GM12878 (cell line): Measurements from ENCODE around the gene TBC1D32. TPM values are rescaled to one million over a fixed set of nuclear protein-coding genes. Genes with fewer than 3 reads are reported as not detected.

Experiments
- ATAC-seq: fragments of 200-7000 bp; cut with Tn5 transposase; 3 replicates; pipeline ENCODE4 v1.9.1; 2020; ENCODE audit warnings: mild to moderate bottlenecking, moderate library complexity
- BruUV-seq: library from RNA; stranded (reverse); fragments of 400-500 nt; replicated peaks from 2 replicates; lab custom pipeline; 2021; lab: Mats Ljungman, UMichigan
- CTCF ChIA-PET: fragments of 300-600 bp; sonication (Branson Sonifier 250); formaldehyde crosslinking; extraction: SDS; loops from one replicate; lab custom pipeline; 2021; ENCODE audit warnings: inconsistent platforms; lab: Yijun Ruan, JAX
- POLR2A ChIA-PET: fragments of 350-600 bp; formaldehyde crosslinking; extraction: SDS; loops from one replicate; lab custom pipeline; 2021; ENCODE audit warnings: inconsistent platforms; lab: Charles Lee
- RAD21 ChIA-PET: fragments of 300-600 bp; sonication (Branson Sonifier 250); formaldehyde crosslinking; loops from one replicate; lab custom pipeline; 2023; ENCODE audit warnings: antibody characterized with exemption; ENCODE audit not compliant: unreplicated experiment; lab: Charles Lee
- SMC1A ChIA-PET: fragments of 300-600 bp; sonication (Branson Sonifier 250); formaldehyde crosslinking; loops from one replicate; lab custom pipeline; 2023; ENCODE audit not compliant: unreplicated experiment, uncharacterized antibody; lab: Charles Lee
- DNase-seq: peaks from one replicate; pipeline ENCODE4 v3.0.0-alpha.2; 2011; ENCODE audit warnings: low read depth, low spot score
- FAIRE-seq: peaks from 3 replicates; lab custom pipeline; 2011; peaks lifted over from hg19 to GRCh38; lab: Jason Lieb, UNC
- H2AFZ ChIP-seq: 2 replicates; pipeline ENCODE4 v1.6.0; 2011; ENCODE audit warnings: low read depth, low read length, control low read depth; ENCODE audit not compliant: control insufficient read depth
- H3K27ac ChIP-seq: 2 replicates; pipeline ENCODE4 v1.5.1; 2011; ENCODE audit warnings: control low read depth; ENCODE audit not compliant: control insufficient read depth, insufficient read depth
- H3K27me3 ChIP-seq, 2 experiments: replicated peaks in 1 of 2; 2 replicates each; pipeline versions ENCODE4 v1.6.0 to v1.6.1; 2011; ENCODE audit warnings: low read length in 1 of 2; ENCODE audit not compliant: control insufficient read depth in 2 of 2, insufficient read depth in 2 of 2
- H3K36me3 ChIP-seq, 2 experiments: 2 replicates each; pipeline ENCODE4 v1.5.1; 2011; ENCODE audit warnings: low read length in 1 of 2; ENCODE audit not compliant: control insufficient read depth in 2 of 2, insufficient read depth in 2 of 2
- H3K4me1 ChIP-seq: 2 replicates; pipeline ENCODE4 v1.6.1; 2011; ENCODE audit warnings: mild to moderate bottlenecking, low read length, moderate library complexity, mixed read lengths; ENCODE audit not compliant: control insufficient read depth, insufficient read depth
- H3K4me2 ChIP-seq: 2 replicates; pipeline ENCODE4 v1.6.0; 2011; ENCODE audit warnings: control low read depth; ENCODE audit not compliant: control insufficient read depth, insufficient read depth
- H3K4me3 ChIP-seq: fragments of 200-600 bp; sonication (generic); 2 replicates; pipeline ENCODE4 v1.5.1; 2016
- H3K79me2 ChIP-seq: 2 replicates; pipeline ENCODE4 v1.6.0; 2011; ENCODE audit warnings: low read length; ENCODE audit not compliant: control insufficient read depth, insufficient read depth
- H3K9ac ChIP-seq: 2 replicates; pipeline ENCODE4 v1.8.0; 2011; ENCODE audit warnings: low read length, control low read depth, mixed read lengths; ENCODE audit not compliant: control insufficient read depth, insufficient read depth
- H3K9me3 ChIP-seq: replicated peaks from 3 replicates; pipeline ENCODE4 v1.5.1; 2011; ENCODE audit warnings: mild to moderate bottlenecking, low read length; ENCODE audit not compliant: control insufficient read depth, insufficient read depth
- H4K20me1 ChIP-seq: 2 replicates; pipeline ENCODE4 v1.6.0; 2011; ENCODE audit not compliant: control insufficient read depth, insufficient read depth
- SIN3A ChIP-seq: IDR thresholded peaks from 2 replicates; pipeline ENCODE4 v1.6.1; 2012; ENCODE audit warnings: low read depth, low read length, improper control_type of control experiment
- SP1 ChIP-seq: IDR thresholded peaks from one replicate; pipeline ENCODE4 v1.6.1; 2011; ENCODE audit warnings: low read depth, low read length
- ZNF217 ChIP-seq: fragments of 450-650 bp; IDR thresholded peaks from 2 replicates; pipeline ENCODE4 v1.6.1; 2017; ENCODE audit warnings: antibody characterized with exemption, mild to moderate bottlenecking
- ZZZ3 ChIP-seq: IDR thresholded peaks from 2 replicates; pipeline ENCODE4 v1.6.1; 2011; ENCODE audit warnings: low read depth; ENCODE audit not compliant: control insufficient read depth, insufficient read length
- WGBS: methylation state at CpG from one replicate; pipeline ENCODE4 v1.1.6; 2016; ENCODE audit warnings: low lambda C conversion rate; ENCODE audit not compliant: insufficient replicate concordance, insufficient coverage; ENCODE audit errors: missing lambda C conversion rate; 5-methylcytosine and 5-hydroxymethylcytosine counted together
- in situ Hi-C: fragments of 300-500 bp; cut with MboI; formaldehyde crosslinking; loops from 9 replicates; pipeline ENCODE4 v1.14.3; 2018; ENCODE audit warnings: mixed read lengths
- intact Hi-C: fragments of 100-400 bp; cut with micrococcal nuclease; formaldehyde crosslinking; loops from one replicate; pipeline ENCODE4 v1.14.2; 2022; ENCODE audit not compliant: unreplicated experiment
- polyA plus RNA-seq, 11 experiments: library from polyadenylated mRNA; depleted of rRNA in 4 of 11; unstranded in 6 of 11; stranded (reverse) in 5 of 11; fragments of >200 nt; fragmentation: Nextera tagmentation in 4 of 11; fragmentation: Illumina TruSeq in 1 of 11; extraction: Ambion mirVana in 4 of 11; extraction: Trizol in 1 of 11; gene quantifications; 1 replicate in 1 of 11; 2 replicates in 10 of 11; pipeline versions ENCODE4 v1.2.1 to v1.2.3, GENCODE V29; 2011 to 2016; ENCODE audit warnings: inconsistent platforms in 2 of 11, missing spikeins in 2 of 11, low read depth in 1 of 11
- total RNA-seq, 4 experiments: library from RNA; depleted of rRNA in 3 of 4; stranded (reverse); fragments of >200 nt in 3 of 4; fragmentation: Illumina TruSeq in 1 of 4; extraction: Trizol in 1 of 4; gene quantifications; 2 replicates each; pipeline versions ENCODE4 v1.2.1 to v1.2.3, GENCODE V29; 2013 to 2021

Gene TBC1D32
- total and polyA plus RNA-seq, 10 of the 15 experiments (the other 5 are each of a cell fraction or from before 2014, with no cell fraction given): 2.2 to 10.2 (median 4.1) TPM

DNA sequence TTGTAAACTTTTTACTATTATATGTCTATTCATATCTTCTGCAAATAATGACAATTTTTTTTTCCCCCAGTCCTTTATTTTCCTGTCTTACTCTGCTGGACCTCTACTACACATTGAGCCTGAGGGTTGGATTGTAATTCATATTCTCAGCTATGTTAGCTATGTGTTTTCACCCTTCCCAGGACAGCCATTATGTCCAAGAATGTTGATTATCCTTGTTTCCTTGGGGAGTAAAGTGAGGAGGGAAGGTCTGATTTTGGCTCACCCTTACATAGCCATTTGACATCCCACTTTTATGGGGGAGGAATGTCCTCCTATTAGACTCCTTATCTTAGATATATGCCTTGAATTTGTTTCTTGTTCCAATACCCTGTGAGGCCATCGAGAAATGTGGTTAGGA, 17.6 kb upstream of the TBC1D32 start:
- Histone ChIP-seq H3K9me3 (no peaks in the 10 kb centered on the region), H3K79me2 (no peaks in the 10 kb centered on the region), H3K4me1 (no peaks in the 10 kb centered on the region), H3K27me3 (no peaks in the 10 kb centered on the region; a peak in 2 of 4 replicates), H3K36me3 (no peaks in the 10 kb centered on the region), H3K4me3 (no peak overlapping the region), H3K27ac (no peak overlapping the region), H4K20me1 (no peaks in the 10 kb centered on the region), H3K4me2 (no peak overlapping the region), H2AFZ (no peak overlapping the region), H3K9ac (no peak overlapping the region)
- no TSS peak for BruUV-seq
- ChIA-PET CTCF (no interaction called here), POLR2A (no interaction called here), SMC1A (no interaction called here), RAD21 (no interaction called here)
- TF ChIP-seq ZNF217 (no peak), SP1 (no peak), SIN3A (no peak)
- no peak for DNase-seq
- in situ Hi-C loops: no loop called here
- ATAC-seq: no peak
- no peak for FAIRE-seq
- WGBS: 0% methylated on average over 1 of the region's 1 CpG
- intact Hi-C loops: loop anchor here (10.0 kb wide), 1 partner anchor 493 kb away; no protein-coding TSS in a partner anchor

DNA sequence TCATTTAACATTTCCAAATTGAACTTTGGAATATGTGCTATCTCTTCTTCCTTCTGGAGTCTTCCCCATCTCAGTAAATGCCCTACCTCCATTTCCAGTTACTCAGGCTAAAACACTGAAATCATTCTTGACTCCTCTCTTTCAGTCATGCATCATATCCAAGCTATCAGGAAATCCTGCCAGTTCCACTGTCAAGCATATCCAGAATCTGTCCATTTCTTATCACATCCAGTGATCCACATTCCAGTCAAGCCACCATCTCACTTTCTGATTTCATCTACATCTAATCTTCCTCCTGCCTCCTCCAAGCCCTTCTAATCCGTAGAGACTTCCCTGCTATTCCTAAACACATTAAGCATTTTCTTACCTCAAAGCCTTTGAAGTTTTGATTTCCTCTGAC, 15.3 kb upstream of the TBC1D32 start:
- no TSS peak for BruUV-seq
- Histone ChIP-seq H3K9me3 (no peaks in the 10 kb centered on the region), H4K20me1 (no peaks in the 10 kb centered on the region), H3K36me3 (no peaks in the 10 kb centered on the region), H3K4me1 (no peaks in the 10 kb centered on the region), H3K4me2 (no peak overlapping the region), H3K27me3 (no peaks in the 10 kb centered on the region; a peak in 2 of 4 replicates), H3K4me3 (no peak overlapping the region), H3K9ac (no peak overlapping the region), H3K79me2 (no peaks in the 10 kb centered on the region), H3K27ac (no peak overlapping the region), H2AFZ (no peak overlapping the region)
- ChIA-PET SMC1A (interaction anchor here (1.5 kb wide), 1 partner anchor 12 kb away, joined by 3 read pairs; no protein-coding TSS in a partner anchor), POLR2A (no interaction called here), RAD21 (no interaction called here), CTCF (no interaction called here)
- intact Hi-C loops (no loop called here), in situ Hi-C loops (loop anchor here (25.0 kb wide), 1 partner anchor 1113 kb away; the partner anchor contains the start of gene SERINC1)
- ATAC-seq: no peak
- no peak for TF ChIP-seq ZZZ3
- FAIRE-seq: no peak
- 0% methylated on average over 1 of the region's 1 CpG for WGBS
- no peak for DNase-seq
